Ishikawa (cell line): ENCODE measurements around the gene UBA3.

Source experiments
- CEBPB ChIP-seq: IDR thresholded peaks from 2 replicates; pipeline ENCODE4 v1.6.1; 2012
- CREB1 ChIP-seq: IDR thresholded peaks from 2 replicates; pipeline ENCODE4 v1.6.1; 2012; ENCODE audit warnings: low read depth
- EGR1 ChIP-seq: IDR thresholded peaks from 2 replicates; pipeline ENCODE4 v1.6.1; 2012
- EP300 ChIP-seq: IDR thresholded peaks from 2 replicates; pipeline ENCODE4 v1.6.1; 2012; ENCODE audit warnings: borderline replicate concordance
- FOXM1 ChIP-seq: IDR thresholded peaks from 2 replicates; pipeline ENCODE4 v1.6.1; 2012; ENCODE audit warnings: low read depth, borderline replicate concordance
- MAX ChIP-seq: IDR thresholded peaks from 2 replicates; pipeline ENCODE4 v1.6.1; 2012
- NFIC ChIP-seq: IDR thresholded peaks from 2 replicates; pipeline ENCODE4 v1.6.1; 2012
- RAD21 ChIP-seq: IDR thresholded peaks from 2 replicates; pipeline ENCODE4 v1.6.1; 2012; ENCODE audit warnings: low read depth
- REST ChIP-seq: IDR thresholded peaks from 2 replicates; pipeline ENCODE4 v1.6.1; 2012; ENCODE audit warnings: low read depth, mild to moderate bottlenecking
- TAF1 ChIP-seq: IDR thresholded peaks from 2 replicates; pipeline ENCODE4 v1.6.1; 2012; ENCODE audit warnings: low read depth, mild to moderate bottlenecking
- TCF12 ChIP-seq: IDR thresholded peaks from 2 replicates; pipeline ENCODE4 v1.6.1; 2012; ENCODE audit warnings: low read depth
- TEAD4 ChIP-seq: IDR thresholded peaks from 2 replicates; pipeline ENCODE4 v1.6.1; 2012
- USF1 ChIP-seq: IDR thresholded peaks from 2 replicates; pipeline ENCODE4 v1.6.1; 2012
- YY1 ChIP-seq: IDR thresholded peaks from 2 replicates; pipeline ENCODE4 v1.6.1; 2012; ENCODE audit warnings: low read depth
- ZBTB7A ChIP-seq: IDR thresholded peaks from 2 replicates; pipeline ENCODE4 v1.6.1; 2012; ENCODE audit warnings: low read depth

Gene UBA3

GRCh38 chr3:69008980-69009379, 71.2 kb downstream of the UBA3 start:
- TF ChIP-seq RAD21 (no peak), FOXM1 (no peak), MAX (no peak), NFIC (no peak), REST (no peak), EP300 (no peak), CEBPB (no peak), CREB1 (no peak), EGR1 (no peak), TCF12 (no peak), USF1 (no peak), ZBTB7A (no peak), TAF1 (no peak), TEAD4 (no peak), YY1 (no peak)

- no peak for TF ChIP-seq CREB1
- TF ChIP-seq TEAD4, result no peak
- no peak for TF ChIP-seq EGR1
- TF ChIP-seq YY1, result no peak
- TF ChIP-seq USF1, result no peak
- no peak for TF ChIP-seq REST
- TF ChIP-seq TAF1, result no peak
- no peak for TF ChIP-seq NFIC
- TF ChIP-seq CEBPB, result no peak
- no peak for TF ChIP-seq ZBTB7A
- no peak for TF ChIP-seq RAD21
- no peak for TF ChIP-seq FOXM1
- TF ChIP-seq EP300, result no peak
- TF ChIP-seq TCF12, result no peak
- TF ChIP-seq MAX, result no peak
Measured at GRCh38 chr3:69005791-69006482, 74.2 kb downstream of the UBA3 start.

DNA sequence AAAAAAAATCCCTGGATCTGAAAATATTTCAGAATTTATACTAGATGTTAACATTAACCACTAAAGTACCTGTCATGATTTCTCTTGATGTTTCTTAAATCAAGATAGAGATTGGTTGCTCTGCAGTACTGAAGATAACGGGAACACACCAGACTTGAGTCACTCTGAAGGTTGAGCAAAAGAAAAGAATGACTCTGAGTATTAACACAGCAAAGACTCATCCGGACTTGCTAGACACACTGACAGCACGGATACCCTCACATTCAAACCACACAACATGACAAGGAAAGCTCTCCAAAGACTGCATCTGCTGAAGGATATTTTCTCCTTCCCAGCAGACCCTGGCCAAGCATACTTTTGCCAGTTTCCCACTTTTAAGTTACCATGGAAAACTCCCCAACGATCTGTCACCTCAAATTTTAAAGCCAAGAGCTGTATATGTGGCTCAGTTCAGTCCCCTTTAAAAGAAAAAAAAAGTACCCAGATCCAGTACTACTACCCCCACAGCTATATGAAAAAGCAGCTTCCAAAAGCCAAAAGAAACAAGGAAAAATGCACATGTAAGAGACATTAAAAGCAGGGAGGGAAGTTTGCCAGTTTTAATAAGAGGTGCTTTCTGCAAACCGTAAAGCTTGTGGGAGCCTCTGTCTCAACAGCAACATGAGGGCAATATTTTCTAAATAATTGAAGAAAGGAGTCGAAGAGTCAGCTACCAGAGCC, 74.9 kb downstream of the UBA3 start:
- TF ChIP-seq EGR1 (no peak), YY1 (no peak), TAF1 (no peak), USF1 (no peak), REST (no peak), TEAD4 (no peak), FOXM1 (no peak), RAD21 (no peak), CREB1 (no peak), ZBTB7A (no peak), EP300 (no peak), TCF12 (no peak), MAX (no peak), CEBPB (no peak), NFIC (no peak)
